Heart right ventricle (tissue), 16 donors: ENCODE data around the gene ATXN3. TPM values are rescaled to one million over a fixed set of nuclear protein-coding genes. Genes with fewer than 3 reads are reported as not detected.

Source experiments
- ATAC-seq, 8 donors: fragments of 200-7000 bp; cut with Tn5 transposase; one replicate each; pipeline ENCODE4 v1.9.1; 2020; ENCODE audit warnings: mild to moderate bottlenecking in 8 of 8, moderate library complexity in 8 of 8, moderate number of reproducible peaks in 1 of 8
- DNase-seq, 2 donors: peaks; one replicate each; pipeline ENCODE4 v3.0.0-alpha.2; 2020
- H3K27ac ChIP-seq, 10 donors: fragments of 200-600 bp; sonication (generic) in 2 of 10; one replicate each; pipeline versions ENCODE4 v1.5.0 to v1.8.0; 2020 to 2022; ENCODE audit warnings: mild to moderate bottlenecking in 3 of 10
- H3K27me3 ChIP-seq, 7 donors: fragments of 200-600 bp; one replicate each; pipeline ENCODE4 v1.8.0; 2021 to 2022; ENCODE audit warnings: mild to moderate bottlenecking in 2 of 7
- H3K36me3 ChIP-seq, 9 donors: fragments of 200-600 bp; sonication (generic) in 1 of 9; one replicate each; pipeline versions ENCODE4 v1.5.0 to v1.8.0; 2020 to 2022; ENCODE audit warnings: mild to moderate bottlenecking in 2 of 9
- H3K4me1 ChIP-seq, 9 donors: fragments of 200-600 bp; sonication (generic) in 1 of 9; one replicate each; pipeline versions ENCODE4 v1.5.0 to v1.8.0; 2020 to 2022; ENCODE audit warnings: mild to moderate bottlenecking in 4 of 9
- H3K4me3 ChIP-seq, 10 donors: fragments of 200-600 bp; sonication (generic) in 2 of 10; one replicate each; pipeline versions ENCODE4 v1.5.0 to v1.8.0; 2020 to 2022; ENCODE audit warnings: mild to moderate bottlenecking in 7 of 10, moderate library complexity in 2 of 10
- H3K9me3 ChIP-seq, 11 donors: fragments of 200-600 bp in 10 of 11; sonication (generic) in 2 of 11; one replicate each; pipeline versions ENCODE4 v1.5.0 to v1.8.0; 2013 to 2022; ENCODE audit warnings: mild to moderate bottlenecking in 2 of 11, control low read depth in 1 of 11, moderate library complexity in 1 of 11
- CTCF ChIP-seq, 9 donors: fragments of 200-600 bp; sonication (generic) in 2 of 9; IDR thresholded peaks; one replicate each; pipeline versions ENCODE4 v1.5.0 to v1.8.0; 2021 to 2022; ENCODE audit warnings: antibody characterized with exemption in 9 of 9, mild to moderate bottlenecking in 5 of 9, moderate library complexity in 1 of 9
- WGBS, 2 donors: extraction: QIAGEN DNeasy Blood & Tissue Kit; methylation state at CpG; one replicate each; pipeline ENCODE4 v1.1.7; 2013; ENCODE audit warnings: inconsistent platforms in 1 of 2; 5-methylcytosine and 5-hydroxymethylcytosine counted together
- intact Hi-C, 10 donors: fragments of 100-400 bp; cut with DNase I; formaldehyde crosslinking; loops; one replicate each; pipeline versions ENCODE4 v1.11.1 to v1.14.2; 2022
- polyA plus RNA-seq, 2 donors: library from polyadenylated mRNA; stranded (reverse); fragments of 200-250 nt; gene quantifications; one replicate each; pipeline ENCODE4 v1.2.3, GENCODE V29; 2013
- total RNA-seq, 10 donors: library from RNA; stranded (reverse); fragmentation: NEBNext Ultra II Directional in 3 of 10; extraction: Animal tissue kit (Norgen Biotek cat#: 25700) in 3 of 10; gene quantifications; one replicate each; pipeline versions ENCODE4 v1.2.1 to v1.2.4, GENCODE V29; 2021 to 2023
- donor health status: Arrhythmogenic right ventricular cardiomyopathy.
- donor health status: ischemic (EF 13 %, LVEDD 7.1; RV severe dilation, severe dysfunction).
- donor health status: healthy with polysubstance abuse.
- donor health status: DM: no; HTN: yes; CAD: no.
- donor health status: DM: no; HTN: no; CAD: no.
- donor health status: ischemic (EF 25% LVEDD 6.9; RV normal size, moderate dysfunction).
- donor health status: ischemic (EF 25% LVEDD 5.7; RV mildly dilated, moderate dysfunction).
- donor health status: healthy.
- donor health status: DM: yes; HTN: yes; CAD: no.
- donor health status: Ischemic cardiomyopathy.
- donor health status: ischemic (EF 35%, LVEDD 5.7; RV mildly dilated, moderate dysfunction).
- donor health status: nonischemic (EF 11% LVEDD 7.7; RV severe dilation, severe dysfunction).
- donor health status: DM: yes; HTN: yes; CAD: no.
- donor health status: PGD.
- donor health status: ischemic (EF 29% LVEDD 5.4; RV normal size, mild dysfunction).
- donor health status: nonischemic (EF 23%, LVEDD 6.1; RV moderate dilation, normal function).

Gene ATXN3
- total and polyA plus RNA-seq, 12 donors = 7.0 to 20.5 (median 16.3) TPM

GRCh38 chr14:92143962-92144361 is 37.6 kb upstream of the ATXN3 start:
- H3K4me3 ChIP-seq = no peak overlapping the region
- no peak overlapping the region for H3K27ac ChIP-seq
- H3K4me1 ChIP-seq = no peaks in the 10 kb centered on the region
- DNase-seq (no peak), ATAC-seq (no peak)
- intact Hi-C loops = loop anchor here in 3 of 10 donors (5.0 to 10.0 kb wide), 5 partner anchors 311 to 541 kb away; no protein-coding TSS in a partner anchor
- no peaks in the 10 kb centered on the region for H3K9me3 ChIP-seq
- peaks cover 0 to 100% (median 60%) of the 10 kb centered on the region in 9 donors for H3K36me3 ChIP-seq
- no peaks in the 10 kb centered on the region for H3K27me3 ChIP-seq
- TF ChIP-seq CTCF (IDR thresholded peaks at IDR 0.05) = no peak
- WGBS, 2 donors = 83 to 87% methylated on average over 3 of the region's 3 CpGs

- intact Hi-C loops = loop anchor here in 3 of 10 donors (5.0 to 10.0 kb wide), 5 partner anchors 311 to 541 kb away; no protein-coding TSS in a partner anchor
- 65 to 66% methylated on average over 4 of the region's 4 CpGs for WGBS, 2 donors
- DNase-seq = no peak
Observed at GRCh38 chr14:92143309-92143708, 36.9 kb upstream of the ATXN3 start.

GRCh38 chr14:92135269-92135668 is 28.9 kb upstream of the ATXN3 start:
- ATAC-seq (no peak), DNase-seq (no peak)
- H3K9me3 ChIP-seq = no peaks in the 10 kb centered on the region
- 59 to 66% methylated on average over 1 of the region's 1 CpG for WGBS, 2 donors
- H3K27ac ChIP-seq = no peak overlapping the region
- intact Hi-C loops = loop anchor here in 8 of 10 donors (5.0 to 10.0 kb wide), 6 partner anchors 317 to 550 kb away; no protein-coding TSS in a partner anchor
- no peaks in the 10 kb centered on the region for H3K27me3 ChIP-seq
- H3K4me1 ChIP-seq = peaks cover 0 to 4% (median 0%) of the 10 kb centered on the region in 9 donors
- peaks cover 0 to 100% (median 36%) of the 10 kb centered on the region in 9 donors for H3K36me3 ChIP-seq
- H3K4me3 ChIP-seq = no peak overlapping the region
- peak in 8 of 9 donors; percentile 33 to 71 (median 52) for TF ChIP-seq CTCF (IDR thresholded peaks at IDR 0.05)

More at GRCh38 chr14:92143309-92143708, 36.9 kb upstream of the ATXN3 start:
- no peak overlapping the region for H3K27ac ChIP-seq
- no peaks in the 10 kb centered on the region for H3K4me1 ChIP-seq
- ATAC-seq = no peak
- H3K4me3 ChIP-seq = no peak overlapping the region
- TF ChIP-seq CTCF (IDR thresholded peaks at IDR 0.05) = no peak
- no peaks in the 10 kb centered on the region for H3K27me3 ChIP-seq
- H3K9me3 ChIP-seq = no peaks in the 10 kb centered on the region
- peaks cover 0 to 100% (median 66%) of the 10 kb centered on the region in 9 donors for H3K36me3 ChIP-seq

GRCh38 chr14:92134456-92134855 is 28.1 kb upstream of the ATXN3 start:
- peaks cover 0 to 100% (median 34%) of the 10 kb centered on the region in 9 donors for H3K36me3 ChIP-seq
- intact Hi-C loops = loop anchor here in 4 of 10 donors (10.0 kb wide), 2 partner anchors 320 to 550 kb away; no protein-coding TSS in a partner anchor

More at GRCh38 chr14:92134456-92134855, 28.1 kb upstream of the ATXN3 start:
- no peaks in the 10 kb centered on the region for H3K9me3 ChIP-seq
- no peak for TF ChIP-seq CTCF (IDR thresholded peaks at IDR 0.05)
- no peaks in the 10 kb centered on the region for H3K27me3 ChIP-seq
- WGBS, 2 donors = 78 to 81% methylated on average over 1 of the region's 1 CpG
- ATAC-seq = no peak
- peaks cover 0 to 7% (median 0%) of the 10 kb centered on the region in 9 donors for H3K4me1 ChIP-seq
- H3K4me3 ChIP-seq = no peak overlapping the region
- no peak for DNase-seq
- H3K27ac ChIP-seq = no peak overlapping the region
